A549 (cell line): Measurements from ENCODE around the gene ADPRHL1.

ENCODE experiments used
- CHD2 ChIP-seq: fragments of 150-350 bp; IDR thresholded peaks from 2 replicates; pipeline ENCODE4 v1.6.1; 2014; ENCODE audit warnings: low read length; ENCODE audit not compliant: partially characterized antibody
- HMGXB4 ChIP-seq: fragments of 250-450 bp; sonication (Bioruptor Pico); IDR thresholded peaks from 2 replicates; pipeline ENCODE4 v1.5.0; 2021; ENCODE audit warnings: mild to moderate bottlenecking, moderate library complexity, borderline replicate concordance
- NPAS2 ChIP-seq: fragments of 250-450 bp; sonication (Bioruptor Pico); IDR thresholded peaks from 2 replicates; pipeline ENCODE4 v1.8.0; 2022; ENCODE audit warnings: mild to moderate bottlenecking, moderate library complexity, borderline replicate concordance
- PBX3 ChIP-seq: IDR thresholded peaks from 2 replicates; pipeline ENCODE4 v1.6.1; 2012

GRCh38 chr13:113358653-113359190 lies 94.6 kb downstream of the ADPRHL1 start:
- TF ChIP-seq CHD2 (no peak), NPAS2 (CRISPR knock-in tag) (no peak), HMGXB4 (CRISPR knock-in tag) (no peak), PBX3 (no peak)
